HG03066 (cell line): Measurements from ENCODE around the gene MEAF6.
"Not testable (repeated sequence)": the region's sequence is repeated elsewhere in the genome, so short reads cannot be mapped to it uniquely, and the experiment has no call there.

Experiments
- ATAC-seq: cut with Tn5 transposase; IDR thresholded peaks from one replicate; pipeline ENCODE4 v1.9.1; 2021; ENCODE audit warnings: low read depth; ENCODE audit not compliant: unreplicated experiment

The MEAF6 gene

GRCh38 chr1:37514350-37515184 is at the start of gene MEAF6:
Gene MEAF6 (minus strand): TSS chr1:37514766. CDS start chr1:37514746, 20 bp downstream.
- ATAC-seq = peak; percentile 87

- no peak for ATAC-seq
Observed at GRCh38 chr1:37562984-37563383, 48.4 kb upstream of the MEAF6 start.

GRCh38 chr1:37561133-37562132 is 46.9 kb upstream of the MEAF6 start:
- no peak for ATAC-seq

GRCh38 chr1:37560401-37561132 is 46.0 kb upstream of the MEAF6 start:
- no peak for ATAC-seq

- ATAC-seq = not testable (repeated sequence)
Observed at GRCh38 chr1:37559957-37560379, 45.4 kb upstream of the MEAF6 start.

GRCh38 chr1:37559080-37559479 is 44.5 kb upstream of the MEAF6 start:
- no peak for ATAC-seq

- no peak for ATAC-seq
Observed at GRCh38 chr1:37558411-37558810, 43.8 kb upstream of the MEAF6 start.

- ATAC-seq = no peak
Observed at GRCh38 chr1:37557402-37557801, 42.8 kb upstream of the MEAF6 start.

GRCh38 chr1:37556712-37557196 is 42.2 kb upstream of the MEAF6 start, which contains the start of gene DNALI1:
Gene DNALI1 (plus strand): TSS chr1:37556940. CDS start chr1:37556995, 55 bp downstream.
- no peak for ATAC-seq

GRCh38 chr1:37553927-37554808 is 39.6 kb upstream of the MEAF6 start, which contains the start of gene SNIP1:
Gene SNIP1 (minus strand): TSS chr1:37554293. CDS start chr1:37554229, 64 bp downstream.
- peak; percentile 78 for ATAC-seq

- ATAC-seq = peak; percentile 21
Observed at GRCh38 chr1:37553598-37553926, 39.0 kb upstream of the MEAF6 start.

- ATAC-seq = no peak
Observed at GRCh38 chr1:37549341-37549740, 34.8 kb upstream of the MEAF6 start.

GRCh38 chr1:37545019-37545418 is 30.5 kb upstream of the MEAF6 start:
- ATAC-seq = no peak

- no peak for ATAC-seq
Observed at GRCh38 chr1:37544530-37544929, 30.0 kb upstream of the MEAF6 start.

GRCh38 chr1:37540036-37540785 is 25.6 kb upstream of the MEAF6 start:
- ATAC-seq = no peak

- ATAC-seq = not testable (repeated sequence)
Observed at GRCh38 chr1:37539154-37539553, 24.6 kb upstream of the MEAF6 start.

GRCh38 chr1:37537378-37537777 is 22.8 kb upstream of the MEAF6 start:
- no peak for ATAC-seq

GRCh38 chr1:37533317-37534093 is 18.9 kb upstream of the MEAF6 start:
- no peak for ATAC-seq
